ENCODE measurements around the gene IRX6.

The IRX6 gene

DNA sequence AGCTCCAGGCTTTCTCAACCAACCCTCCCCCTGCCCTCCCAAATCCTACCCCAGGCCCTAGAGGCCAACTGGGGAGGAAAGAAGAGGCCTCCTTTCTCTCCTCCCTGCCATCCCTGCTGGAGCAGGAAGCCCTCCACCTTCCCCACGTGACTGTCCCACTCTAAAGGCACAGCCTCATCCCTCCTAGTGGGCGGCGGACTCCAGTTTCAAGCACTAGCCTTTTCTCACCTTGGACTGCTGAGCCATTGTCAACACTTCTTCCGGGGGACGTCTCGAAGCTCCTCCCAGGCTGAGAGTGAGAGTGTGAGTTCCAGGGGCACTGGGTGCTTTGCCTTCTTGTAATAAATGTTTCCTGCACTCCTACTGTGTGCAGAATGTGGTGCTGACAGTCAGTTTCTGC, 21.4 kb upstream of the IRX6 start:
- DNase-seq (ENCODE audit: low read depth): no peak
- H3K4me3 ChIP-seq (ENCODE audit: low read depth, low read length): no peak overlapping the region

DNA sequence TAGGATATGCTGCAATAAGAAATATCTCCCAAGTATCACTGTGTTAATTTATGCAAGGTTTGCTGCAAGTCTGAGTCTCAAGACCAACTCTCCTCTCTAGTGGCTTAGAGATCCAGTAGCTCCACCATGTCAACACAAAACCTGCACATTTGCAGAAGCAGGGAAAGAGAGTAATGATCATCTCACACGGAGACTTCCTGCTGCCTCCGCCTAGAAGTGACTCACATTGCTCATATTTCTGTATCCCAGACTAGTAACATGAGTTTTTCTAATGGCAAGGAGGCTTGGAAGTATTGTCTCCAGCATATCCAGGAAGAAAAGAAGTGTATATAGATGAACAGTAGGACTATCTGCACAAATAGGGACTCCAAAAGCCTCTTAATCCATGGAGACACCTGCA, 15.0 kb upstream of the IRX6 start:
- no peak for DNase-seq (ENCODE audit: low read depth)
- no peak overlapping the region for H3K4me3 ChIP-seq (ENCODE audit: low read depth, low read length)

DNA sequence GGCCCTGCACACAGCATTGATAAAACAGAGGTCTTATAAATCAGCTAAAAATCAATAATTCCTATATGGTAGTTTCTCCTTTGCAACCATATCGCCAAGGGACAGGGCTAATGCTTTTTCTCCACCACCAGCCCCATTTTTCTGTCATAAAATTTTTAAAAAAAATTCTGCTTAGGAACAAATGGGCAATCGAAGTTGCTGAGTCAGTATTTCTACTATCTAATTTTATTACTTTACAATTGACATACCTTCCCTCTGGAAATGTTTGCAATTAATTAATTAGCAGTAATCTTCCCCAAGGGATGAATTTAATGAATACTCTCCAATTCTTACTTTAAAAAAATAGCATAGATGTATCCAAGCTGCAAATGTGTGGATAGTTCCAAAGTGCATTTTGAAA, 1.7 kb upstream of the IRX6 start:
- no peak overlapping the region for H3K4me3 ChIP-seq (ENCODE audit: low read depth, low read length)
- no peak for DNase-seq (ENCODE audit: low read depth)

DNA sequence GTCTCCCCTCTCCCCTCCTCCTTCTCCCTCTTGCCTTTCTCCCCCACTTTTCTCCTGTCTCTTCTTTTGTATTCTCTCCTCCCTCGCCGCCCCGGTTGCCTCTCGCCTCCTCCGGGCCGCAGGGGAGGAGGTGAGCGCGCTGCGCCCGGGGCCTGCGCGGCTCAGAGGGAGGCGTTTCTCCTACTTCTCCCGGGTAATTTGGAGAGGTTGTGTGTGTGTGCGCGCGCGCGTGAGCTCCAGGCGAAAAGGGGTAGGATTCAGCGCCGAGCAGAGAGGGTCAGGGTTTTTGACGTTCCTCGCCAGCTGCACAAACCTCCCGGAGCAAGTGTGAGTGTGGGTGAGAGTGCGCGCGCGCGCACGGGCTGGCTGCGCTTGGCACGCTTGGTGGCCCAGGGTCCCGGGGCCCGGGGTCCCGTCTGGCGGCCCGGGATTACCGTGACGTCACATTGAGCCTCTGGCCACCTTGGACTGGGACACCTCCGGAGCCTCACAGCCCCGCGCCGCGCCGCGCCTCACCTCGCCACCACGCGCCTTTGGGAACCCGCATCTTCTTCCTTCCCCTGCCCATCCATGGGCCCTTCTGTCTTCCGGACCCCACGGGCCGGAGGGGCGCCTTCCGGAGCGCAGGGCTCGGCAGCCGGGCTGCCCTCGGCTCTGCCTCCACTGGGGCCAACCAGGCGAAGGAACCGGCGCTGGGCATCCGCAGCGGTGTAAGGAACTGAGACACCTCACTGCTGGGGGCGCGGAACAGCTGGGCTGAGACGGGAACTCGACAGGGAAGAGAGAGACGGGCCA, 479 bp downstream of the IRX6 start:
- no peak for DNase-seq (ENCODE audit: low read depth)
- no peak overlapping the region for H3K4me3 ChIP-seq (ENCODE audit: low read depth, low read length)

DNA sequence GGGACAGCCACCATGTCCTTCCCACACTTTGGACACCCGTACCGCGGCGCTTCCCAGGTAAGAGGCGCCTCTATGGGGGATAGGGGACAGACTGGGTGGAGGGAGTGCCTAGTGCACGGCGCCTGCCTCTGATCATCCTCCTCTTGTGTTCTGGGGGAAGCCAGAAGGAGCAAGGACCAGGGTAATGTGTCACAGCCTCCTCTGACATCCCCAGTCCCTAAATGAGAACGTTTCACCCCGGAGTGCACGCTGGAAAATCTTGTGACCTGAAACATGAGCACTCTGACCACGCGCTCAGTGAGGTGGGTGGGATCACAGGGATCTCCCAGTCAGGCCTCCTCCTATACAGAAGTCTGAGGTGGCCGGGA, 1.1 kb downstream of the IRX6 start:
- no peak for DNase-seq (ENCODE audit: low read depth)
- H3K4me3 ChIP-seq (ENCODE audit: low read depth, low read length): no peak overlapping the region

DNA sequence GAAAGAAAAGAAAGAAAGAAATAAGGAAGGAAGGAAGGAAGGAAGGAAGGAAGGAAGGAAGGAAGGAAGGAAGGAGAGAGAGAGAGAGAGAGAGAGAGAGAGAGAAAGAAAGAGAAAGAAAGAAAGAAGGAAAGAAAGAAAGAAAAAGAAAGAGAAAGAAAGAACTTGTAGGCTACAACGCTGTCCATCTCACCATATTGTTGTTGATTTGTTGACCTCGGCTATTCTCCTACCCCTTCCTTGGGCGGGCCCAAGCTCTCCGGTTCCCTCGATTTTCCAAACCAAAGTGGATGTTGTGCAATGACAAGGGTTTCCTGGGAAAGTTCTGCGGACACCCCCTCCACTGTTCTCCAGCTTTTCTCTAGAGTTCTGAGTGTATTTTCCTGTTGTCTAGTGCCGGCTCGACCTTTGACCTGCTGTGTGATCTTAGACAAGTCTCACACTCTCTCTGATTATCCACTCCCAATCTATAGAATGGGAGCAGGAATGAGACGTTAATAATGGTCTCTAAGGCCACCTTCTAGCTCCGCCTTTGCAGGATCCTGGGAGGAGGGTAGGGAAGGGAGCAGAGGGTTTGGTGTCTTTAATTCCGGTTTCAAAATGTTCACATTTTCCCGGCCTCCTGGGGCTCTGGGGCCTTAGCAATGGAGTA, 1.6 kb downstream of the IRX6 start:
- no peak overlapping the region for H3K4me3 ChIP-seq (ENCODE audit: low read depth, low read length)
- DNase-seq (ENCODE audit: low read depth): no peak

DNA sequence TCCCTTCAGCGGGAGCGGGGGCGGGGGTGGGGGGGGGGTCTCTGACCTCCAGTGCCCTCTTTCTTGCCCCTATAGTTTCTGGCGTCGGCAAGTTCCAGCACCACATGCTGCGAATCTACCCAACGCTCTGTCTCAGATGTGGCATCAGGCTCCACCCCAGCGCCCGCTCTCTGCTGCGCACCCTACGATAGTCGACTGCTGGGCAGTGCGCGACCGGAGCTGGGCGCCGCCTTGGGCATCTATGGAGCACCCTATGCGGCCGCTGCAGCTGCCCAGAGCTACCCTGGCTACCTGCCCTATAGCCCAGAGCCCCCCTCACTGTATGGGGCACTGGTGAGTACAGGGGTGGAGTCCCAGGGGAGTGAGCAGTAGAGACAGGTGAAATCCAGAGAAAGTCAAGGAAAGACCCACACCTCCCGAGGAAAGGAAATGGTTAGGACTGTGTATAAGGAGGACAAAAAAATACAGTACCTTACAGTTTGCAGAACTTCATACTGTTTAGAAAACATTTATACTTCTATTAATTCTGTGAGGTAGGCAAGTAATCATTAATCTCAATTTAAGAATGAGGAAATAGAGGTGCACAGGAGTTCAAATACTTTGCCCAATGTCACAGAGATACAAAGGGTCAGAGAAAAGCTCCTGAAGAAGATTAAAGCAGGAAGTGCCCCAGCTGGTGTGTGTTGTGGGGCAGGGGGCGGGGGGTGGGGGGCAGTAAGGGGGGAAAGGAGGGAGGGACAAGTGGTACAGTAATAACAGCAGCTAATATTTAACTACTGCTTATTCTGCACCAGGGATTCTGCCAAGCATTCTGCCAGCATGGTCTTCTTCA, 2.5 kb downstream of the IRX6 start:
- H3K4me3 ChIP-seq (ENCODE audit: low read depth, low read length): no peak overlapping the region
- no peak for DNase-seq (ENCODE audit: low read depth)

DNA sequence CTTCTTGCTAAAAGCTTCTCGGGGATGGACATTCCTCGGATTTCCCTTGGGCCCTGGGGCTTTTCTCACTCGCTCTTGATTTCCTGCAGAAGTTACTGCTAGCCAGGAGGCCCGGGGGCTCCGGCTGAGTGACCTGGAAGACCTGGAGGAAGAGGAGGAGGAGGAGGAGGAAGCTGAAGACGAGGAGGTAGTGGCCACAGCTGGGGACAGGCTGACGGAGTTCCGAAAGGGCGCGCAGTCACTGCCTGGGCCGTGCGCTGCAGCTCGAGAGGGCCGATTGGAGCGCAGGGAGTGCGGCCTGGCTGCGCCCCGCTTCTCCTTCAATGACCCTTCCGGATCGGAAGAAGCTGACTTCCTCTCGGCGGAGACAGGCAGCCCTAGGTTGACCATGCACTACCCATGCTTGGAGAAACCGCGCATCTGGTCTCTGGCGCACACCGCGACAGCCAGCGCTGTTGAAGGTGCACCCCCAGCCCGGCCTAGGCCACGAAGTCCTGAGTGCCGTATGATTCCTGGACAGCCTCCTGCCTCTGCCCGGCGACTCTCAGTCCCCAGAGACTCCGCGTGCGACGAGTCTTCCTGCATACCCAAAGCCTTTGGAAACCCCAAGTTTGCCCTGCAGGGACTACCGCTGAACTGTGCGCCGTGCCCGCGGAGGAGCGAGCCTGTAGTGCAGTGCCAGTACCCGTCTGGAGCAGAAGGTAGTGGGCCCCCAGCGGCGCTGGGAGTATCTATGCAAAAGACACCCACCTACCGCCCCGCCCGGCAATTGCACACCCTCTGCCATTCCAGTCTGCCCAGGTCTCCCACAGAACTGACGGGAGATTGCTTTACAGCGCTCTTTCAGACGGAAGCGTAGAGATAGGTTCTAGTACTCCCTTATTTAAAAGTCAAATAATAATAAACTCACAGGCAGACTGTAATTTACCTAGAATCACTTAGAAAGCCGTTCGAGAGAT, 4.9 kb downstream of the IRX6 start:
- no peak for DNase-seq (ENCODE audit: low read depth)
- no peak overlapping the region for H3K4me3 ChIP-seq (ENCODE audit: low read depth, low read length)

DNA sequence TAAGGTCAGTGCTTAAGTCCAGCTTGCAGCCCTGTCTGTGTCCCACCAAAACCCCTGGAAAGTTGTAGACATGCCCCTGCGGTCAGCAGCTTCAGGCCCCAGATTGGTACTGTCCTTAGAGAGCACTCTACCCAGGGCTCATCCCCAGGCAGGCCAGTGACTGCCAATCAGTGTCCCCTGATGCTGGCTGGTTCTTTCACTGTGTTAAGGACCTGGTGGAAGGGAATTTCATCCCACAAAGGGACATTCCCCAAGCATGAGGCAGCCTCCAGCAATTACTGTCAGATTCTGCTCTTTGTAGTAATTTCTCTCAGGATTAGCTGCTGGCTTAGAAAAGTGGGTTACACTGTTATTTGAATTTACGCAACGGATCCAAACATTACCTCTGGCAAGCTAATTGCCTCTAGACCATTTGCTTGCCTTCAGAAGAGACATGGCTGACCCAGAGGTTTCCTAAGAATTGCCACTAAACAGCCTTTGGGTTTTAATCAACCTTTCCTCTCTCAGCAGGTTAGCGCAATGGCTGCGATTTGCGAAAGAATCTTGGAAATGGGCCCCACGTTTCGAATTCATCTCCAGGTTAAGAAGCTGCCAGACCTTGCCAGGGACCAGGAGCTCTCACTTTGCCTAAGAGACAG, 5.9 kb downstream of the IRX6 start:
- H3K4me3 ChIP-seq (ENCODE audit: low read depth, low read length): no peak overlapping the region
- no peak for DNase-seq (ENCODE audit: low read depth)

DNA sequence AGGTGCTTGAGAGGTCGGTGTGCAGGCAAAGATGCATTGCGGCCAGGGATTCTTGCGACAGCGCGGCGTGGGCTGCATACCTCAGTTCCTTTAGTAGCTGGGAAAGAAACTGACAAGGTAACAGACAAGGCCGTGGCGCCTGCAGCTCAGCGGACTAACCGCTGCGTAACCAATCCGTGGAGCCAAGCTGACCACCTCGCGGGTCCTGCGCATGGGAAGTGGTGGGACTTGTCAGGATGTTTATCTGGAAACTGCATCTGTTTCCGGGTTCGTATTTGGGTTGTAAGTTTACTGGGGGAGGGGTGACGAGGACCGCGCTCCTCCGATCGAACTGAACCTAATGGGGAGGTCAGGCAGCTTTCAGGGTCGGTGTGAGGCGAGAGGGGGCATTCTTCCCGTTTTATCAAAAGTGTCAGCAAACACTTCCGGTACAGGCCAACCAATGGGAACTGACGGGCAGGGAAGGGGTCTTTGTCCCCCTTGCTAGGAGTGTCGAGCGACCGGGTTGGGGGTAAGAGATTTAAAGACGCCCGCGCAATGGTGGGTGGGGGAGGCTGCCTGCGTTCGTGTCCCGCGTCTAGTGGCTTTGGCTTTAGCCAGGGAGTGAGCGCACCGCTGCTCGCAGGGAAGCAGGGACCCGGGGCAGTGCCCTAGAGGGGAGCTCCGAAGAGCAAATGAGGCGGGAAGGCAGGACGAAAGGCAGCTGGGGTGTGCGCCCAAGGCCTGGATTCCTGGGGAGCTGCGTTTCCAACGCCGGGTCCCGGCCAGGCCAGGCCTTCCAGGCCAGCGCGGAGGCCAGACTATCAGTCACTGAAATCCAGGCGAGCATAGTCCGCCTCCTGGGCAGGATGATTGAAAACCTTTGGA, 7.0 kb downstream of the IRX6 start:
- H3K4me3 ChIP-seq (ENCODE audit: low read depth, low read length): no peak overlapping the region
- DNase-seq (ENCODE audit: low read depth): no peak

DNA sequence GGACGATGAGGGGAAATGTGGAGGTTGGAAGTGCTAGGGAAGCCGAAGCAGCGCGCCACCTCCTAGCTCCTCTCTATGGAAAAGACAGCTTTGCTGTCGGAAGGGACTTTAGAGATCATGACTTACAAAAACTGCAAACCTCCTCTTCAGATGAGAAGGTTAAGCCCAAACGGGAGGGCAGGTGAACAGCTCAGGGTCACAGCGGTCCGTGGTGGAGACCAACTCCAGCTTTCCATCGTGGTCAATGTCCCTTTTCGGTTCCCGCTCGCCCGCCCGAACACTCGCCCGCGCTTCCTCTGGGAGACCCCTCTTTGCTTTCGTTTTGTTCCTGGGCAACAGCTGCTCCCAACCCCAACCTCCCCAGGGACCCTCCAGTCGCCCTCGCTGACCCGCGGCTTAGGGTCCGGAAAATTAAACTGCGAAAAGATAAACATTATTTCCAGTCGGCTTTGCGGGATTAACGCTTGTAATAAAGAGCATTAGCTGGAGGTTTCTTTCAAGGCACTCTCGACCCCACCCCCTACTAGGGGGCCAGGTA, 7.7 kb downstream of the IRX6 start:
- no peak for DNase-seq (ENCODE audit: low read depth)
- no peak overlapping the region for H3K4me3 ChIP-seq (ENCODE audit: low read depth, low read length)

DNA sequence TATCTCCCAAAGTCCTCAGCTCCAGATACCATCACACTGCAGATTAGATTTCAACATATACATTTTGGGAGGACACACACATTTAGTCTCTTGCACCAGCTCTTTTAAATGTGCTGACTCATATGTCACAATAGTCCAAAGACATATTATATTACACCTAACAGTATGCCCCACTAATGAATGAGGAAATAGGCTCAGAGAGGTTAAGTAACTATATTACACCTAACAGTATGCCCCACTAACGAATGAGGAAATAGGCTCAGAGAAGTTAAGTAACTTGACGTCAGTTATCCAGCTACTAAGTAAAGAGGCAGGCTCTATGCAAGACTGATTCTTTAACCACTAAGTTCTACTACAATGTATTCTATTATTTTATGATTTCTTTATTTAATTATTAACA, 9.7 kb downstream of the IRX6 start:
- no peak for DNase-seq (ENCODE audit: low read depth)
- H3K4me3 ChIP-seq (ENCODE audit: low read depth, low read length): no peak overlapping the region

DNA sequence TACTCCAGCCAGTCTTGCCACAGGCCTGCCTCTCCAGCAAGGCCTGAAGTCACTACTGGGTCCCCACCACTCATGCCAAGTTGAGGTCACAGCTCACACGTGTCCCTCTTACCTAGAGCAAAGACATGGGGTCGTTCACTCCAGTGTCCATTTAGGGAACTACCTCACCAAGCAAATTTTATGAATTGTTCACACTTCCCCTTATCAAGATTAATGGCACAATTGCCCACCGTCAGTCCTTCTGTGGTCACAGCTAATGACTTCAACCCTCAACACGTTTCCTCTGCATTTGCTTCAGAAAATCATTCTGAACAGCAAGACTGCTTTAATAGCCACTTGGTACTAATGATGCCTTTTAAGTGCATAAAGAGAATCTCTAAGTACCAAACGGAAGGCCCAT, 14.6 kb downstream of the IRX6 start:
- no peak for DNase-seq (ENCODE audit: low read depth)
- no peak overlapping the region for H3K4me3 ChIP-seq (ENCODE audit: low read depth, low read length)

DNA sequence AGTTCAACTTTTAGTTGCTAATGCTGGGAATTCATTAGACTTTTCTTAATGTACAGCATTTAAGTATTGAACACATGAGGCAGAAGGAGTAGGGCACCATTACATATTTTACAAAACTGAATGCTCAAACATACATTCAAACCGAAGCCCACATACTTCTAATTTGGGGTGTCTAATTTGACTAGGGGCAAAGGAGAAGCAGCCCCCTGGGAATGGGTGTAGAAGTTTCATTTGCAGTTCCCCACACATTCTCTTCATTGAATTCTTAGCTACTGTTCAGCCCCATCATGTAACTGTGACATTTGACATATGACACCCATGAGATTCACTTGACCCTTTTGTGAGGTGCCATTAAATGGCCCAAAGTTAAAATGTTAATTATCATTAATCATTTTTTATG, 16.4 kb downstream of the IRX6 start:
- no peak overlapping the region for H3K4me3 ChIP-seq (ENCODE audit: low read depth, low read length)
- DNase-seq (ENCODE audit: low read depth): no peak

DNA sequence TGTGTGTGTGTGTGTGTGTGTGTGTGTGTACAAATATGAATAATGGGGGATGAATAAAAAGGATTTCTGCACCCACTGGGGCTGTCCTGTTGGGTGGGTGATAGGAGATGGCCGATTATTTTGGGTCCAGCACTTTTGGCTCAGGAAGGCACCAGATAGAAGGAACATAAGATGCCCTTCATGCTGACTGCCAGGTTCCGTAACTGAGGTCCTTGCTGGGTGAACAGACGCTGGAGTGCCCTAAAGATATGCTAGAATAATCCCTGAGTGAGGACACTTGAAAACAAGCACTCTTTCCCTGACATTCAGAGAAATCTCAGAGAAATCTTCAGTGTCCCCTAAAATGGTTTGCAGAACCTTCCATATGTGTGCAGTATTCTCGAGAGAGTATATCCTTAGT, 17.7 kb downstream of the IRX6 start:
- H3K4me3 ChIP-seq (ENCODE audit: low read depth, low read length): no peak overlapping the region
- DNase-seq (ENCODE audit: low read depth): no peak

DNA sequence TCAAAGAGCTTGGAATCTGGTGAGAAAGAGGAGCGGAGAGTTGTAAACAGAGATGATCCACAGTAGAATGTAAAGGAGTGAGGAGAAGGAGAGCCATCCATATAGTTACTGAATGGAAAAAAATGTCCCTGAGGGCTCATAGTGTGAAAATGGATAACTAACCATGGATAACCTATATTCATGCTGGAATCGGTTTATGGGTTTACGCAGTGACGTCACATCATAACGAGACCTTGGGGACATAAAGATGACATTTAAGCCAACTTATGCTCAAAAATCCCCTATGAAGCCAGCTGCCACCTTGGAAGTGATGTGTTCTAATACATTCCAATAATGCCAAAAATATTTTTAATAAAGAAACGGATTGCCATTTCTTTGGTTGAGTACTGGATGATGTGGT, 22.5 kb downstream of the IRX6 start:
- no peak overlapping the region for H3K4me3 ChIP-seq (ENCODE audit: low read depth, low read length)
- no peak for DNase-seq (ENCODE audit: low read depth)

DNA sequence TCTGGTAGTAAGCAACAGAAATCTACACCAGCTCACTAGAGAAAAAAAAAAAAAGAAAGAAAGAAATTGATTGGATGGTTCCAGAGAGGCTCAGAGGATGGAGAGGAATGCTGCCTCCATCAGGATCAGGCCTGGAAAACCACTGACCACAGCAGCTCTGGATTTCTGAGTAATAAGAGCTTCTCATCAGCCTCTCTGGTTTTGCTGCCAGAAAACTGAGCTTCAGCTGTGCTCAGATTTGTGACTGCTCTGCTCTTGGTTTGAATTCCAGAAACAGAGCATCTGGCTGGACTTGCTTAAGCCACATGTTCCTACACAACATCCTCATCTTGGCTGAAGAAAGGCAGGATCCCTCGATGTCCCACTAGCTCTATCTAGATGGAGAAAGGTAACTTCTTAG, 25.9 kb downstream of the IRX6 start:
- H3K4me3 ChIP-seq (ENCODE audit: low read depth, low read length): no peak overlapping the region
- DNase-seq (ENCODE audit: low read depth): no peak

DNA sequence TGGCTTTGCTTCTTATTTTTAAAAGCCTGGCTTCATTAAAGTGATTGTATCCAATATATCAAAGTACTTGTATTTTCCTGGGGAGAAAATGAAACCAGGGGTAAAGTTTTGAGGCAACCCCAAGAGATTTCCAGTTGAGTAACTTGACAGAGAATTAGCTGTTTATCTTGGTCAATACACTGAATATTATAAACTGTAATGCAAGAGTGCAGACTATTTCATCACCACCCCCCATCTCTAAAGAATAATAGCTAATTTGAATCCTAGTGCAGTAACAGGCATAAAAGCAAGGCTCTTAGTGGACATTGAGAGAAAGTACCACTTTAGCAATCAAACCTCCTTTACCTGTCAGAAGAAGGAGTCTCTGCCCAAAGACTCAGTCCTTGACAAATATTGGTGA, 27.0 kb downstream of the IRX6 start:
- no peak overlapping the region for H3K4me3 ChIP-seq (ENCODE audit: low read depth, low read length)
- no peak for DNase-seq (ENCODE audit: low read depth)

All from skeletal muscle cell (primary cell).